Fibroblast of the aortic adventitia (primary cell): ENCODE results near the gene TEX44. TPM values are rescaled to one million over a fixed set of nuclear protein-coding genes. Genes with fewer than 3 reads are reported as not detected.

Source experiments
- DNase-seq: peaks from one replicate; pipeline ENCODE4 v3.0.0-alpha.2; 2010; ENCODE audit warnings: low read depth
- H3K4me3 ChIP-seq: 2 replicates; pipeline ENCODE4 v1.5.1; 2011; ENCODE audit warnings: low read depth, mild to moderate bottlenecking, control low read depth, low read length, moderate library complexity
- total RNA-seq: library from RNA; depleted of rRNA; stranded (reverse); fragments of >200 nt; gene quantifications from 2 replicates; pipeline ENCODE4 v1.2.3, GENCODE V29; 2012; ENCODE audit warnings: low replicate concordance
- TF ChIP-seq, protein P1 (sequence below): IDR thresholded peaks from 2 replicates; pipeline ENCODE4 v1.5.1; 2011; ENCODE audit warnings: mild to moderate bottlenecking, low read length, control low read depth, inconsistent platforms; ENCODE audit not compliant: insufficient read depth

The TEX44 gene
- total RNA-seq = not detected in 2 replicates

DNA sequence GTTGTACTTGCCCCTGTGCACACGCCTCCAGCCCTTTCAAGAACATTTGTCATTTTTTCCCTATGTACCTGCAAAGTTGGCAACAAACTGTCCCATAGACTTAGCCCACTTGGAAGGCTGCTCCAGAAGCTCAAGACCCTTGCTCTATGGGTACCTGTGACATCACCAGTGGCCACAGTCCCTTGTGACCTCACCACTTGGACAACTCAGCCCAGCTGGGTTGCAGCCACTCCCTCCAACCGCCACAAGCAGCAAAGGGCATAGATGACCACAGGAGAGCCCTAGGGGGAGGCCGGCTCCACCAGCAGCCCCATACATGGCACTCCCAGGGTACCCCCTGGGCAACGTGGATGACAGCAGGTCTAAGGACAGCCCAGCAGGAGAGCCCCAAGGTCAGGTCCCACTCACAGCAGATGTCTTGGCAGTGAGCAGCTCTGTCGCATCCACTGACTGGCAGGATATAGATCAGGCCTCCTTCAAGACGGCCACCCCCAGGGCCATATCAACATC, at the start of gene TEX44:
Gene TEX44 (plus strand): TSS at position 229 of the 510 bp plus-strand sequence. CDS start 88 bp downstream, at position 317.
- H3K4me3 ChIP-seq = no peak within 1 kb of the TSS
- no peak for DNase-seq
- TF ChIP-seq, protein P1, sequence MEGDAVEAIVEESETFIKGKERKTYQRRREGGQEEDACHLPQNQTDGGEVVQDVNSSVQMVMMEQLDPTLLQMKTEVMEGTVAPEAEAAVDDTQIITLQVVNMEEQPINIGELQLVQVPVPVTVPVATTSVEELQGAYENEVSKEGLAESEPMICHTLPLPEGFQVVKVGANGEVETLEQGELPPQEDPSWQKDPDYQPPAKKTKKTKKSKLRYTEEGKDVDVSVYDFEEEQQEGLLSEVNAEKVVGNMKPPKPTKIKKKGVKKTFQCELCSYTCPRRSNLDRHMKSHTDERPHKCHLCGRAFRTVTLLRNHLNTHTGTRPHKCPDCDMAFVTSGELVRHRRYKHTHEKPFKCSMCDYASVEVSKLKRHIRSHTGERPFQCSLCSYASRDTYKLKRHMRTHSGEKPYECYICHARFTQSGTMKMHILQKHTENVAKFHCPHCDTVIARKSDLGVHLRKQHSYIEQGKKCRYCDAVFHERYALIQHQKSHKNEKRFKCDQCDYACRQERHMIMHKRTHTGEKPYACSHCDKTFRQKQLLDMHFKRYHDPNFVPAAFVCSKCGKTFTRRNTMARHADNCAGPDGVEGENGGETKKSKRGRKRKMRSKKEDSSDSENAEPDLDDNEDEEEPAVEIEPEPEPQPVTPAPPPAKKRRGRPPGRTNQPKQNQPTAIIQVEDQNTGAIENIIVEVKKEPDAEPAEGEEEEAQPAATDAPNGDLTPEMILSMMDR = no peak

DNA sequence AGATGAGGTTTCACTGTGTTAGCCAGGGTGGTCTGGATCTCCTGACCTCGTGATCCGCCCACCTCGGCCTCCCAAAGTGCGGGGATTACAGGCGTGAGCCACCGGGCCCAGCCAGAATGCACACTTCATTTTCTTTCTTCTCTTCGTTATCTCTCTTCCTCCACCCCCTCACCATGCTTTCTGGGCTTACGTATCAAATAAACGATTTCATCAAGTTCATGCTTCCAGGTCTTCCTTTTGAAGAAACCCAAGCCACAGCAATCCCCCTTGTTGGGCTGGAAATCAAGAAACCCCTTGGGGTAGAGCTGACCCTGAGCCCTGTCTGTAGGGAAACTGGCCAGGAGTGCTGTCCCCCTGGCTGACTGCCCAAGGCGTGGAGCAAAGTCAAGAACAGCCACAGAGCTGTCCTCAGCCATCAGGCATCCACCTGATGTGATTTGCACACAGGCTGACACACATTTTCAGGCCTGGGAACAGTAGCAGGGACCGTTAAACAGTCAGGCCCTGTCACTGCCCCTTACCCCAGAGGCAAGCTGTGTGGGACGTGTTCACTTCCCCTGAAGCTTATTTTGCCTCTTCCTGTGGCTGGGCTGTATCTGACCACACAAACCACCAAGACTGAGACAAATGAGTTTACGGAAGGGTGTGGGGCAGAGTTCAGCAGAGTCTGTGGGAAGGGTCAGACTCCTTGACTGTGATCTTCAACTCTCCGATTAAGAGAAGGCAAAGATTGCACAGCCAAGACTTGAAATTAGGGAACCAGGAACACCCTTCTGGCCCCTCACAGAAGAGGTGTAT, 47.4 kb upstream of the TEX44 start:
- peak; percentile 43 for DNase-seq
- TF ChIP-seq, protein P1 = no peak
- no peak overlapping the region for H3K4me3 ChIP-seq

DNA sequence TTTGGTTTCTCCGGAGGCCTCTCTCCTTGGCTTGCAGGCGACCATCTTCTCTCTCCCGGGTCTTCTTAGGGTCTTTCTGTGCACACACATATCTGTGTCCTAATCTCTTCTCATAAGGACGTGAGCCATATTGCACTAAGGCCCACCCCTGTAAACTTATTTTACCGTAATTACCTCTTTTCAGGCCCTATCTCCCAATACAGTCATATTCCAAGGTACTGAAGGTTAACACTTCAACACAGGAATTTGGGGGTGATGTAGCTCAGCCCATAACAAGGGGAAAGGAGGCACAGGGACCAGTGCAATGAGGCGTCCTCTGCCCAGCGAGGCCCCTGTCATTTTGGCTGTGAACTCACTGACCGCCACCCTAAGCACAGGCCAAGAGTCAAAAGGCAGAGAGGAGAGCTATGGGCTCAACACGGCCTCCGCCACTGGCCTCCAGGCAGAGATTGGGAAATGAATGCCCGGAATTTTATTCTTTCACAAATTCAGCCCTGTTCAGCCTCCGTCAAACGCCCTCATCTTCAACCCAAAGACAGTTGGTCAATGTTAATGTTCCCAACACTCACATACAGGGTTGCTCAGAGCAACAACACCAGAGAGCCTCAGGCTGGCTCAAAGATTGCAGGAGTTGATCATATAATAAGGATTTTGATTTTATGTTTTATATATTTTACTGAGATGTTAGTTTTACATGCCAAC, 46.5 kb upstream of the TEX44 start:
- DNase-seq = no peak
- TF ChIP-seq, protein P1 = no peak
- H3K4me3 ChIP-seq = no peak overlapping the region

DNA sequence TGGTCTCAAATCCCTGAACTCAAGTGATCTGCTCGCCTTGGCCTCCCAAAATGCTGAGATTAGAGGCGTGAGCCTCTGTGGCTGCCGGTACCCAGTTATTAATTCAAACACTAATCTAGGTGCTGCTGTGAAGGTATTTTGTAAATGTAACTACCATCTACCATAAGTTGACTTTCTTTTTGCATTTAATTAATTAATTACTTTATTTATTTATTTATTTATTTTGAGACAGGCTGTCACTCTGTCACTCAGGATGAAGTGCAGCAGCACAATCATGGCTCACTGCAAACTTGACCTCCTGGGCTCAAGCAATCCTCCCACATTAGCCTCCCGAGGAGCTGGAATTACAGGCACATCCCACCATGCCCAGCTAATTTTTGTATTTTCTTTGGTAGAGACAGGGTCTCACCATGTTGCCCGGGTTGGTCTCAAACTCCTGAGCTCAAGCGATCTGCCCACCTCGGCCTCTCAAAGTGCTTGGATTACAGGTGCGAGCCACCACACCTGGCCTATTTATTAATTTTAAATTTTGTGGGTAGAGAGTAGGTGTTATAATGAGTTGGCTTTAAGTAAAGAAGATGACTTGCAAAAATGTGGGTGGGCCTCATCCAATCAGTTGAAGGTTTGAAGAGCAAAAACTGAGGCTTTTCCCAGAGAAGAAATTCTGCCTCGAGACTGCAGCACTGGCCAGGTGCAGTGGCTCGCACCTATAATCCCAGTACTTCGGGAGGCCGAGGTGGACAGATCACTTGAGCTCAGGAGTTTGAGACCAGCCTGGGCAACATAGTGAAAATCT, 45.2 kb upstream of the TEX44 start:
- no peak overlapping the region for H3K4me3 ChIP-seq
- TF ChIP-seq, protein P1 = no peak
- DNase-seq = no peak

DNA sequence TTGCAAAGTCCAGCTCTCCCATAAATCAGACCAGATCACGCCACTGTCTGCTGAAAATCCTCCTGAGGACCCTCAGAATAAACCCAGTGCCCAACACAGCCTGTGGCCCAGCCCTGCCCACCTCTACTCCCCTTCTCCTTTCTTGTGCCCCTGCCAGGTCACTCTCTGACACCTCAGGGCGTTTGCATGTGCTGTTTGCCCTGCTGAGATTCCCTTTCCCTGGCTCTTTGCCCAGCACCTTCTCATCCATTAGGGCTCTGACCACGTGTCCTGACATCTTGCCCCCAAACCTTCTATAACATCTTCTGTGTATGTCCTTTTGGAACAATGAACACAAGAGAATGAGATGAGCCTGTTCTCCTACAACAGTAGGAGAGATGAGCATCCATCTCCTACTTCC, 43.9 kb upstream of the TEX44 start:
- H3K4me3 ChIP-seq = no peak overlapping the region
- no peak for DNase-seq
- TF ChIP-seq, protein P1 = no peak

DNA sequence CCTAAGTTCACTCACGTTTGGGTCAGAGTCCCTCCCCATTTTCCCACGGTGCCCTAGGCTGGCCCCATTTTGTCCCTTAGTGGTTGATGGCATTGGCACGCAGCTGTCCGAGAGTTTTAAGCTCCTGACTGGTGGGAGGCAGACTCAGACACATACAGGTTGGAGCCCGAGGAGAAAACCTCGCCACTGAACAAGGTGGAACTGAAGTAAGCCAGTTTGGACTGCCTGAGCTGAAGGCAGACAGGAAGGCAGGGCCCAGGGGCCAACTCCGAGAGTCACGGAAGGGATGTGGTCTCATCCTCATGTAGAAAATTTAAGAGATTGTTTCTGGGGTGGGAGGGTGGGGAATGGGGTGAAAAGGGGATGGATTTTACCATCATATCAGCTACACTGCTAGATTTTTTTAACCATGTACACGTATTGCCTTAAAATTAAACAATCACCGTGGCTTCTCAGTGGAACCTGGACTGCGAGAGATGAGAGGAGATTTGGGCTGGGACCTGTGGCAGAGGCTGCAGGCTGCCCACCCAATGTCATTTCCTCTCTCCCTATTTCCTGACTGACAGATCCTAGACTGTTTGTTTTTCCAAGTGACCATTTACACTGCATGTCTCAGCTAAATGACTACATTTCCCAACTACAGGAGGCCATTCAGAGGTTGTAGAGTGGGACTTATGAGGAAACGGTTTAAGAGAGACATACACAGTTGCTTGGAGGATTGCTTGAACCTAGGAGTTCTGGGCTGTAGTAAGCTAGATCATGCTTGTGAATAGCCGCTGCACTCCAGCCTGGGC, 43.0 kb upstream of the TEX44 start:
- no peak overlapping the region for H3K4me3 ChIP-seq
- no peak for DNase-seq
- TF ChIP-seq, protein P1 = no peak
